Caco-2 (cell line): ENCODE measurements around the gene CABP7. TPM values are rescaled to one million over a fixed set of nuclear protein-coding genes. Genes with fewer than 3 reads are reported as not detected.

Source experiments
- BruUV-seq: library from RNA; stranded (reverse); fragments of 400-500 nt; replicated peaks from 2 replicates; lab custom pipeline; 2021; lab: Mats Ljungman, UMichigan
- CTCF ChIA-PET: fragments of 300-600 bp; sonication (Branson Sonifier 250); formaldehyde crosslinking; loops from one replicate; lab custom pipeline; 2022; ENCODE audit warnings: antibody characterized with exemption; lab: Charles Lee
- POLR2A ChIA-PET: fragments of 300-600 bp; sonication (Branson Sonifier 250); formaldehyde crosslinking; loops from one replicate; lab custom pipeline; 2022; ENCODE audit warnings: antibody characterized with exemption; lab: Charles Lee
- DNase-seq, 2 experiments: peaks; one replicate each; pipeline versions ENCODE4 v3.0.0 to v3.0.0-alpha.2; 2020 to 2022
- H3K27me3 ChIP-seq: replicated peaks from 2 replicates; pipeline ENCODE4 v1.6.0; 2011; ENCODE audit warnings: low read length; ENCODE audit not compliant: control insufficient read depth, insufficient read depth
- H3K36me3 ChIP-seq: 2 replicates; pipeline ENCODE4 v1.5.1; 2011; ENCODE audit warnings: low read length; ENCODE audit not compliant: control insufficient read depth, insufficient read depth
- H3K4me1 ChIP-seq: fragments of 250-450 bp; sonication (Bioruptor Pico); 2 replicates; pipeline ENCODE4 v1.5.1; 2020; ENCODE audit warnings: mild to moderate bottlenecking
- H3K4me3 ChIP-seq: 2 replicates; pipeline ENCODE4 v1.5.1; 2011; ENCODE audit warnings: low read depth, mild to moderate bottlenecking, control low read depth, low read length
- H3K9me3 ChIP-seq: fragments of 250-450 bp; sonication (Bioruptor Pico); 2 replicates; pipeline ENCODE4 v1.5.1; 2020; ENCODE audit warnings: mild to moderate bottlenecking, moderate library complexity
- H3K27ac Mint-ChIP-seq: one replicate; pipeline ENCODE4 v1.8.0; 2022; ENCODE audit warnings: mixed read lengths; ENCODE audit not compliant: unreplicated experiment
- H3K27me3 Mint-ChIP-seq: one replicate; pipeline ENCODE4 v1.8.0; 2022; ENCODE audit warnings: mixed read lengths; ENCODE audit not compliant: insufficient read depth, unreplicated experiment
- H3K36me3 Mint-ChIP-seq: one replicate; pipeline ENCODE4 v1.8.0; 2022; ENCODE audit warnings: mild to moderate bottlenecking, mixed read lengths; ENCODE audit not compliant: insufficient read depth, unreplicated experiment
- H3K4me1 Mint-ChIP-seq: one replicate; pipeline ENCODE4 v1.8.0; 2022; ENCODE audit warnings: low read depth, mixed read lengths; ENCODE audit not compliant: unreplicated experiment
- H3K4me3 Mint-ChIP-seq: one replicate; pipeline ENCODE4 v1.8.0; 2022; ENCODE audit warnings: mild to moderate bottlenecking, moderate library complexity, mixed read lengths; ENCODE audit not compliant: unreplicated experiment
- H3K9me3 Mint-ChIP-seq: one replicate; pipeline ENCODE4 v1.8.0; 2022; ENCODE audit warnings: mixed read lengths; ENCODE audit not compliant: unreplicated experiment
- CTCF ChIP-seq, 2 experiments: fragments of 200-600 bp in 1 of 2; IDR thresholded peaks; 1 replicate in 1 of 2; 2 replicates in 1 of 2; pipeline versions ENCODE4 v1.5.1 to v1.8.0; 2011 to 2022; ENCODE audit warnings: antibody characterized with exemption in 1 of 2, control low read depth in 1 of 2, inconsistent platforms in 1 of 2, low read depth in 1 of 2, low read length in 1 of 2, mild to moderate bottlenecking in 1 of 2, moderate library complexity in 1 of 2; ENCODE audit not compliant: insufficient read depth in 1 of 2, severe bottlenecking in 1 of 2, unreplicated experiment in 1 of 2
- intact Hi-C: fragments of 100-400 bp; cut with micrococcal nuclease; formaldehyde crosslinking; loops from one replicate; pipeline ENCODE4 v1.10.0; 2022; ENCODE audit not compliant: unreplicated experiment
- total RNA-seq: library from RNA; stranded (reverse); gene quantifications from 2 replicates; pipeline ENCODE4 v1.2.3, GENCODE V29; 2022

CABP7 gene
- total RNA-seq, 1 experiment from 2014 or later = not detected

GRCh38 chr22:29722587-29722986 is 2.8 kb downstream of the CABP7 start:
- no peak for DNase-seq
- no peak overlapping the region for H3K4me3 Mint-ChIP-seq
- no peaks in the 10 kb centered on the region for H3K4me1 Mint-ChIP-seq
- intact Hi-C loops = no loop called here
- no peaks in the 10 kb centered on the region for H3K27me3 ChIP-seq
- H3K27ac Mint-ChIP-seq = no peak overlapping the region
- H3K9me3 ChIP-seq = no peaks in the 10 kb centered on the region
- no peak for TF ChIP-seq CTCF (IDR thresholded peaks at IDR 0.05; ENCODE audit: insufficient read depth in 1 of 2, low read depth in 1 of 2, low read length in 1 of 2, severe bottlenecking in 1 of 2, unreplicated experiment in 1 of 2)
- H3K36me3 ChIP-seq = no peaks in the 10 kb centered on the region
- no peaks in the 10 kb centered on the region for H3K9me3 Mint-ChIP-seq
- H3K27me3 Mint-ChIP-seq = peaks cover 10% of the 10 kb centered on the region
- CTCF ChIA-PET = no interaction called here
- BruUV-seq = no TSS peak
- H3K4me1 ChIP-seq = no peaks in the 10 kb centered on the region
- H3K4me3 ChIP-seq = no peak overlapping the region
- no peaks in the 10 kb centered on the region for H3K36me3 Mint-ChIP-seq
- POLR2A ChIA-PET = no interaction called here

- intact Hi-C loops = no loop called here
- Mint-ChIP-seq H3K4me1 (no peaks in the 10 kb centered on the region), H3K9me3 (no peaks in the 10 kb centered on the region), H3K27ac (no peak overlapping the region), H3K36me3 (no peaks in the 10 kb centered on the region), H3K4me3 (no peak overlapping the region), H3K27me3 (peaks cover 10% of the 10 kb centered on the region)
- ChIA-PET CTCF (no interaction called here), POLR2A (no interaction called here)
- H3K27me3 ChIP-seq = no peaks in the 10 kb centered on the region
- no peaks in the 10 kb centered on the region for H3K36me3 ChIP-seq
- no peaks in the 10 kb centered on the region for H3K9me3 ChIP-seq
- no peak overlapping the region for H3K4me3 ChIP-seq
- no peaks in the 10 kb centered on the region for H3K4me1 ChIP-seq
- TF ChIP-seq CTCF (IDR thresholded peaks at IDR 0.05; ENCODE audit: insufficient read depth in 1 of 2, low read depth in 1 of 2, low read length in 1 of 2, severe bottlenecking in 1 of 2, unreplicated experiment in 1 of 2) = no peak
- no TSS peak for BruUV-seq
- DNase-seq = no peak
These were observed 4.0 kb downstream of the CABP7 start for GRCh38 chr22:29723766-29724165.

GRCh38 chr22:29724843-29725242 is 5.0 kb downstream of the CABP7 start:
- CTCF ChIA-PET = no interaction called here
- H3K27me3 Mint-ChIP-seq = peaks cover 4% of the 10 kb centered on the region

More at GRCh38 chr22:29724843-29725242, 5.0 kb downstream of the CABP7 start:
- TF ChIP-seq CTCF (IDR thresholded peaks at IDR 0.05; ENCODE audit: insufficient read depth in 1 of 2, low read depth in 1 of 2, low read length in 1 of 2, severe bottlenecking in 1 of 2, unreplicated experiment in 1 of 2) = no peak
- no peaks in the 10 kb centered on the region for H3K27me3 ChIP-seq
- DNase-seq = no peak
- Mint-ChIP-seq H3K9me3 (no peaks in the 10 kb centered on the region), H3K36me3 (no peaks in the 10 kb centered on the region), H3K27ac (no peak overlapping the region), H3K4me1 (no peaks in the 10 kb centered on the region), H3K4me3 (no peak overlapping the region)
- intact Hi-C loops = loop anchor here (5.0 kb wide), 1 partner anchor 42 kb away; the partner anchor contains the start of genes UQCR10 and ZMAT5
- no TSS peak for BruUV-seq
- H3K4me1 ChIP-seq = no peaks in the 10 kb centered on the region
- no peak overlapping the region for H3K4me3 ChIP-seq
- H3K36me3 ChIP-seq = no peaks in the 10 kb centered on the region
- no peaks in the 10 kb centered on the region for H3K9me3 ChIP-seq
- POLR2A ChIA-PET = no interaction called here
